IPS DF 19.7 (cell line): ENCODE data around the gene KRTAP5-9.
"Not testable (repeated sequence)": the region's sequence is repeated elsewhere in the genome, so short reads cannot be mapped to it uniquely, and the experiment has no call there.

Experiments used
- DNase-seq: peaks from one replicate; pipeline ENCODE4 v3.0.0-alpha.2; 2013; ENCODE audit warnings: low read depth, low spot score

Gene KRTAP5-9

DNA sequence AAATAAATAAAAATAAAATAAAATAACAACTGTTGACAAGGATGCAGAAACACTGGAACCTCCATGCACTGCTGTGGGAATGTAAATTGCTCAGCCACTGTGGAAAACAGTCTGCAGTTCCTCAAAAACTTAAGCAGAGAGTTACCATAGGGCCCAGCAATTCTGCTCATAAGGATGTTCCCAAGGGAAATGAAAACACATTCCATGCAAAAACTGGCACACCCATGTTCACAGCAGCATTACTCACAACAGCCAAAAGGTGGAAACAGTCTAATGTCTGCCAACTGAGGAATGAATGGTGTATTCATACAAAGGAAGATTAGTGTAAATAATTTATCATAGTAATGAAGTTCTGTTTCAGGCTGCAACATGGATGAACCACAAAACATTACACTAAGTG lies 13.9 kb downstream of the KRTAP5-9 start:
- no peak for DNase-seq

DNA sequence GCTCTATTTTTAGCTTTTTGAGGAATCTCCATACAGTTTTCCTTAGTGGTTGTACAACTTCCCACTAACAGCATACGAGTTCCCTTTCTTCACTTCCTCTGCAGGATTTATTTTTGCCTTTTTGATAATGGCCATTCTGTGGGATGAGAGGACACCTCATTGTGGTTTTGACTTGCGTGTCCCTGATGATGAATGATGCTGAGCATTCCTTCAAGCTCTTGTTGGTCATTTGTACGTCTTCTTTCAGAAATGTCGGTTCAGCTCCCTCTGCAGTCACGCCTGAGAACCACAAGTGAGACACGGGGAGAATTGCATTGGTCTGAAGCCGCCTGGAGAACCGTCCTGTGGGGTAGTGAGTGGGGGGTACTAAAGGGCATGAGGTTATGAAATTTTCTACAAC lies 15.2 kb downstream of the KRTAP5-9 start:
- DNase-seq = peak; percentile 38

DNA sequence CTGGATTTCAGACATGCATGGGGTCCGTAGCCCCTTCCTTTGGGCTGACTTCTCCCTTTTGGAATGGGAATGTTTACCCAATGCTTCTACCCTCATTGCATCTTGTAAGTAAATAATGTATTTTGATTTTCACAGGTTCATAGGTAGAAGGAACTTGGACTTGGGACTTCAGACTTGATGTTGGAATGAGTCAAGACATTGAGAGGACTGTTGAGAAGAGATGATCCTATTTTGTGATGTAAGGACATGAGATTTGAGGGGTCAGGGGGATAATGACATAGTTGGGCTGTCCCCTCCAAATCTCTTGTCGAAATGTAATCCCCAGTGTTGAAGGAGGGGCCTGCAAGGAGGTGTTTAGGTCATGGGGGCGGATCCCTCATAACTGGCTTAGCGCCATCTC lies 16.2 kb downstream of the KRTAP5-9 start:
- no peak for DNase-seq

DNA sequence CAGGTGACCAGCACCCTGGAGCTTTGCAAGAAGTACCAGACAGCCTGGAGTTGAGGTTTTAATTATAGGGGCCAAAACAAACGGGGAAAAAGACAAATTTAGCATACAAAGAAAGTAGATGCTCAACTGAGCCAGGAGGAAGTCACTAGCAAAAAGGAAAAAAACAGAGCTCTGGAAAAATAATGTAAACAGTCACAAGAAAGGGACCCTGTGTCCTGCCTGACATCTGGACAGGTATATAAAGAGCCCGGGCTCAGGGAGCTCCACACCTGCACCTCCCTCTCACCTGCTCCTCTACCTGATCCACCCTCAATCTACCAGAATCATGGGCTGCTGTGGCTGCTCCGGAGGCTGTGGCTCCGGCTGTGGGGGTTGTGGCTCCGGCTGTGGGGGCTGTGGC lies 17.0 kb downstream of the KRTAP5-9 start, which contains the start of gene KRTAP5-10:
Gene KRTAP5-10, plus strand, starts transcription at position 301 of the 400 bp plus-strand sequence. Its CDS starts 25 bp downstream, at position 326.
- no peak for DNase-seq

DNA sequence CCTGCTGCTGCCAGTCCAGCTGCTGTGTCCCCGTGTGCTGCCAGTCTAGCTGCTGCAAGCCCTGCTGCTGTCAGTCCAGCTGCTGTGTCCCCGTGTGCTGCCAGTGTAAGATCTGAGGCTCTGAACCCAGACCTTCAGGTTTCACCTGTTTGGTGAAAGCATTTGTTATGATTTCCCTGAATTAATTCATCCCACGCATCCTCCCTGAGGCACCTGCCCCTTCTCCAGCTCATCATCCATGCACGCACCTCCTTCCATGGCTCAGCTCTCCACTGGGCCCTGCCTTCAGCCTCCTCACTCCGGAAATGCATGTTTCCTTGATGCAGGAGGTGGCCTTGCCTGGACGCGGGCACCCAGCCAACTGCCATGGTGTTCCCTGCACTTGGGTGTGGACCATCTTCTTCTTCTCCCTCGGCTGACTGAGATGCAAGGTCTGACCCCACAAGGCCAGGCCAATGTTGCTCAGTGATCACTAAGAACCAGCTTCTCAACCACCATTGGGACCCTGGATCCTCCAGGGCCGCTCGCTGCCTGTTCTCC lies 17.9 kb downstream of the KRTAP5-9 start:
- DNase-seq = no peak

DNA sequence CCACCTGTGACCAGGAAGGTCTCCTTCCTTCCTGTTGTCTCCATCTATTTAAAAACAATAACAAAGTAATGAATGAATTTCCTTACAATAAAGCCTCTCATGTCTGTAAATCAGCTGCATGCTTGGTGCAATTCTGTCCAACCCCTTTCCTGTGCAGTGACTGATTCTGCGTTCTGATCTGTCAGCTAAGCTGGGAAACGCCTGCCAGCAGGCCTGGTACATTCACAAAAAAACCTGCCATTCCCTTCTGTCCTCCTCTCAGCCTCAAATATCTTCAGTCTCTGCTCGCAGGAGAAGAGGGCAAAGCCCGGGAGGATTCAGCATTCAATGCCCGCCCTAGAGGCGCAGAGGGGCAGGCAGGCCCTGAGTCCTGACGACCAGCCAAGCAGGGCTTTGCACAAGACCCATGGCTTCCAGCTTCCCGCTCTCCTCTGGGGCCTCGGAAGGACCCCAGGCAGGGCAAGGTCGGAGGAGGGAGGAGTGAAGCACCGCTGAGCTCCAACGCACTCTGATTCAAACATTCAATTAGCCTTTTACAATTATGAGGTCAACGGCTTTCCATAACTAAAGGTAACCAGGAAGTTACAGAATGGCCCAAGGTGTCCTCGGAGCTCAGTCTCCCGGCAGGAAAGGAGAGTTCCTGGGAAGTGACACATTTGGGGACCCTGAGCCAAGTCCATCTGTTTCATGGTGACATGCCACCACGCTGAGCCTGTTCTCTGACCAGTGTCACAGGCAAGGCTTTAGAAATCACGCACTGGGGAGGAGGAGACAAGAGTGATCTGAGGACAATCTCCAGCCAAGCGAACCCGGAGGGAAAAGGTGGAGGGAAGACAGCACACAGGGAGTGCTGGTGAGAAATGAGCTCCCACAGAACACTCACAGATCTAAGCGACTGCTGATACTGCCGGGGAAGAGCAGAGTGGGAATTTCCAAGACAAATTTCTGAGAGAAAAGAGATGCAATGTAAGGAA lies 18.7 kb downstream of the KRTAP5-9 start:
- not testable (repeated sequence) for DNase-seq

DNA sequence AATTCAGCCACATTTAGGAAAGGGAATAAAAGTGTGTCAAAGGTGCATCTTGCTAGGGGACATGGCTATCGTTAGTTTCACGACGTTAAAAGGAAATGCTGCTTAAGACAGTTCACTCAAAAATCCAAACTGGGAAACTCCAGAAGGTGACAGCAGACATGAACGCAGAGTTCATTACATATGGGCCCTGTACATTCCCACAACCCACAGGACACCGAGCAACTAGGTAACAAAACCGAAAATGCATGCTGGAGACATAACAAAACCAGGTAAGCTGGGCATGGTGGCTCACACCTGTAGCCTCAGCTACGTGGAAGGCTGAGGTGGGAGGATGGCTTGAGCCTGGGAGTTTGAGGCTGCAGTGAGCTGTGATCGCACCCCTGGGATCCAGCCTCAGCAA lies 19.4 kb downstream of the KRTAP5-9 start:
- DNase-seq = not testable (repeated sequence)

DNA sequence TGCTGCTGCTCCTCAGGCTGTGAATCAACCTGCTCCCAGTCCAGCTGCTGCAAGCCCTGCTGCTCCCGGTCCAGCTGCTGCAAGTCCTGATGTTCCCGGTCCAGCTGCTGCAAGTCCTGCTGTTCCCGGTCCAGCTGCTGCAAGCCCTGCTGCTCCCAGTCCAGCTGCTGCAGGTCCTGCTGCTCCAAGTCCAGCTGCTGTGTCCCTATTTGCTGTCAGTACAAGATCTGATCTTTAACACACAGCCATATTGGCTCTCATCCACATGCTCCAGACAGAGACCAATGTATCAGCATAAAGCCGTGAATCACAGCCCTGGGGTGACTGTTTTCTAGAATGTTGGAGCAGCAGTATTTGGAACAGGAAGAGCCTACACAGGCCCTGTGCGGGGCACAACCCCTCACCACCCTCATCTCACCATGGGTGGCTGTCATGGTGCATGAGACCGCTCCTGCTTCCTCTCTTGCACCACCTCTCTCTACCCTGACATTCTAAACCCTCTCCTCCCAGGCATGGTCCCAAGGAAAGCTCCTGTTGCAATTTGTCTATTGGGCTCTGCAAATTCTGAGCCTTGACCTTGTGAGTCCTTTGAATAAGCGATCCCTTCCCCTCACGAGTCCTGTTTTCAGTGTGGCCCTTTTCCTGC lies 20.6 kb downstream of the KRTAP5-9 start:
- DNase-seq = no peak

DNA sequence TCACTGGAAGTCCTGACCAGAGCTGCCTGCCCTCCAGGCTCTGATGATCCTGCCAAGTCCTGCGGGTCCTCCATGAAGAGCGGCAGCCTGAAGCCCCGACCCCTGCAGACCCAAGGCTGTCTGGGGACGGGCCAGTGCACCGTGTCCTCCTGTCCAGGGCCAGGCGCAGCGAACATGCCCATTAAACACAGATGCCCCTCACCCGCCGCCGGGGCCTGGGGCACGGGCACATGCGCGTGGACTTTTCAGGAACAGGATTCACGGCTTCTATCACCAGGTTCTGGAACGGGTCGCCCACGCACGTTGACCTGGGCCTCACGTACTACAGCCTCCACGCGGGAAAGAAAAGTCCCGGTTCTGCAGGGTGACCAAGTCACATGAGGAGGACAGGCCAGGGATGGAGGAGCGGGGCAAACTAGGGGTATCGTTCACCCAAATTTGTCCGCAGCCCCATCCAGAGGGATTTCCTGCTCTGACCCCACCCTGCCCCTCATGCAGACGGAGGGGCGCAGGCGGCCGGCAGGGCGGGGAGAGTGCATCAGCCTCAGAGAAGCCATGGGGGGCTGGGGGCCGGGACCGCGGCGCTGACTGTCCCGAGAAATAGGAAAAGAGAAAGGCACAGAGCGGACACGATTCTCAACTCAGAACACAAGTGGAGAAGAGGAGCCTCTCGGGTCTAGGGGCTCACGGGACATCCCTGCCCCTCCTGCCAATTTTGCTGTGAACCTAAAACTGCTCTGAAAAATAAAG lies 23.1 kb downstream of the KRTAP5-9 start:
- DNase-seq = not testable (repeated sequence)

DNA sequence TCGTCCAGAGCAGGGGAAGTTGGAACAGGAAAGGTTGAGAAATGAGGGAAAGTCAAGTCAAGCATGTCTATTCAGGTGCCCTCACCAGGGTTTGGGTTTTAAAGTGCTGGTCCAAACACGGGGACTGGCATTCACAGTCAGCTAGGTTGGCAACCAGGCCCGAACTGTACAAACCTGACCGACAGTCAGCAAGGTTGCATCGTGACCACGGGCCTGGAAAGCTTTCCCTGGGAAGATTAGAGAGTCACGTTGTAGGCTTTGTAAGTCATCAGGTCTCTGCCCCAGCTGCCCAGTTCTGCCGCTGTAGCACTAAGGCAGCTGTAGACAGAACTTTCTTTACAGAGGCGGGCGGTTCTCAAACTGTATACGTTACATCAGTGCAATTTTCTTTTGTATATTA lies 24.6 kb downstream of the KRTAP5-9 start:
- DNase-seq = no peak

DNA sequence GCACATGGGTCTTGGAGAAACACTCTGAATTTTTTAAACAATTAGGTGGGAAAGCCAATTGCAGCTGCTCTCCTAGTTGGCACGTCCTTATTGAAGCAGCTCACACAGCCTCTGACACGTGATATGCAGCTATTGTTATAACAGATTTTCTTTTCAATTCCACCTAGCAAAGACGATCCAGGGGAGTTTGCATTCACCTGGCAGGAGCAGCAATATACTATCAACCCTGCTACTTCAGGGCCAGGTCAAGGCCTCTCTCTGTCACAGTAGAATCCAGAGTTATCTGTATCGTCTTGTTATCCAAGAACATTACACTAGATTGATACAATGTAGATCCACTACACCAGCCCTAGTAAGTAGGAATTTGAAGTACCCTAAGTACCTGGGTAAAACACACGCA lies 26.2 kb downstream of the KRTAP5-9 start:
- no peak for DNase-seq

DNA sequence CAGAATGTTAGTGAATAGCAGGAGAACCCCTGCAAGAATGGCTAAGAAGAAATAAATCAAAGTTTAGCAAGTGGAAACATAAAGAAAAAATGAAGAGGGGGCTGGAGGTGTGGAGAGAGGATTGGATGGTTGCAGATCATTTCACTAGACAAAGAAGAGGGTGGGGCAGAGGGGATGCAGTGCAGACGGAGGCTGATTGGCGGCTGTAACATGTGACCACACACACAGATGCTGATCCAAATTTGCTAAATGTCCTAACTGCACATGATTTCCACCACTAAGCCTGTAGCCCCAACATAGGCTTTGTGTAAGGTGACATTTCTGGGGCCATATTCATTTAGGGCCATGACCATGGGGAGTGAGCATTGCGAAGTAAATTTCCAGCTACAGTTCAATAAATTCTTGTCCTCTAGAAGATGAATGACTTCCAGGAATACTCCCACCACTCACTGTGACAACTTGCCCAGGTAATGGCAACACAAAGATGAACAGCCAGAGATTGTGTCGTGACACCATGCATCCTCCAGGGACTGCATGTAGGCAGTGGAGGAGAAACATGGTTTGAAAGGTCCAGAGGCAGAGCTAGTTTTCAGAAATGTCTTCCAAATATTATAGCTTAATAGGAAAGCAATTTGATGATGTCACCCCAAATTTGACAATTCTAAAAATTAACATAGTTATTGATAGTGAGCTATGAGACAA lies 27.7 kb downstream of the KRTAP5-9 start:
- no peak for DNase-seq

DNA sequence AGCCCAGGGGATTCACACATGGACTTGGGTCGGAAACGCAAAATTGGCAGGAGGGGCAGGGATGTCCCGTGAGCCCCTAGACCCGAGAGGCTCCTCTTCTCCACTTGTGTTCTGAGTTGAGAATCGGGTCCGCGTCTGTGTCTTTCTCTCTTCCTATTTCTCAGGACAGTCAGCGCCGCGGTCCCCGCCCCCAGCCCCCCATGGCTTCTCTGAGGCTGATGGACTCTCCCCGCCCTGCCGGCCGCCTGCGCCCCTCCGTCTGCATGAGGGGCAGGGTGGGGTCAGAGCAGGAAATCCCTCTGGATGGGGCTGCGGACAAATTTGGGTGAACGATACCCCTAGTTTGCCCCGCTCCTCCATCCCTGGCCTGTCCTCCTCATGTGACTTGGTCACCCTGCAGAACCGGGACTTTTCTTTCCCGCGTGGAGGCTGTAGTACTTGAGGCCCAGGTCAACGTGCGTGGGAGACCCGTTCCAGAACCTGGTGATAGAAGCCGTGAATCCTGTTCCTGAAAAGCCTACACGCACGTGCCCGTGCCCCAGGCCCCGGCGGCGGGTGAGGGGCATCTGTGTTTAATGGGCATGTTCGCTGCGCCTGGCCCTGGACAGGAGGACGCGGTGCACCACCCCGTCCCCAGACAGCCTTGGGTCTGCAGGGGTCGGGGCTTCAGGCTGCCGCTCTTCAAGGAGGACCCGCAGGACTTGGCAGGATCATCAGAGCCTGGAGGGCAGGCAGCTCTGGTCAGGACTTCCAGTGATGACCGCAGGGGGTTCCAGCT lies 28.7 kb downstream of the KRTAP5-9 start:
- DNase-seq = not testable (repeated sequence)

DNA sequence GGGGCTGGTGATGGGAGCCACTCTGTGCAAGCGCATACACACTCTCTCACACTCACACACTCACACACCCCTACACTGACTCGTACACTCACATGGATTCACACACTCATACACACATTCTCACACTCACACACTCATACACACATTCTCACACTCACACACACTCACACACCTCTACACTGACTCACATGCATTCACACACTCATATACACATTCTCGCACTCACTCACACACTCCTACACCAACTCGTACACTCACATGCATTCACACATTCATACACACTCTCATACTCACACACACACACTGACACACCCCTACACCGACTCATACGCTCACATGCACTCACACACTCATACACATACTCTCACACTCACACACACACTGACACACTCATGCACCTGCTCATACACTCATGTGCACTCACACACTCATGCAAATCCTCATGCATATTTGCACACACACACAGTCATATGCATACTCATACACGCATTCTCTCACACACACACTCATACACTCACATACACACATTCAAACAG lies 29.3 kb downstream of the KRTAP5-9 start:
- DNase-seq = no peak

DNA sequence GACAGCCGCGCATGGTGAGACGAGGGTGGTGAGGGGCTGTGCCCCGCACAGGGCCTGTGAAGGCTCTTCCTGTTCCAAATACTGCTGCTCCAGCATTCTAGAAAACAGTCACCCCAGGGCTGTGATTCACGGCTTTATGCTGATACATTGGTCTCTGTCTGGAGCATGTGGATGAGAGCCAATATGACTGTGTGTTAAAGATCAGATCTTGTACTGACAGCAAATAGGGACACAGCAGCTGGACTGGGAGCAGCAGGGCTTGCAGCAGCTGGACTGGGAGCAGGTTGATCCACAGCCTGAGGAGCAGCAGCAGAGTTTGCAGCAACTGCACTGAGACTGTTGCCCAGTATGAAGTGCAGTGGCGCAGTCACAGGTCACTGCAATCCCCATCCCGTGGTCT lies 31.3 kb downstream of the KRTAP5-9 start:
- DNase-seq = not testable (repeated sequence)

DNA sequence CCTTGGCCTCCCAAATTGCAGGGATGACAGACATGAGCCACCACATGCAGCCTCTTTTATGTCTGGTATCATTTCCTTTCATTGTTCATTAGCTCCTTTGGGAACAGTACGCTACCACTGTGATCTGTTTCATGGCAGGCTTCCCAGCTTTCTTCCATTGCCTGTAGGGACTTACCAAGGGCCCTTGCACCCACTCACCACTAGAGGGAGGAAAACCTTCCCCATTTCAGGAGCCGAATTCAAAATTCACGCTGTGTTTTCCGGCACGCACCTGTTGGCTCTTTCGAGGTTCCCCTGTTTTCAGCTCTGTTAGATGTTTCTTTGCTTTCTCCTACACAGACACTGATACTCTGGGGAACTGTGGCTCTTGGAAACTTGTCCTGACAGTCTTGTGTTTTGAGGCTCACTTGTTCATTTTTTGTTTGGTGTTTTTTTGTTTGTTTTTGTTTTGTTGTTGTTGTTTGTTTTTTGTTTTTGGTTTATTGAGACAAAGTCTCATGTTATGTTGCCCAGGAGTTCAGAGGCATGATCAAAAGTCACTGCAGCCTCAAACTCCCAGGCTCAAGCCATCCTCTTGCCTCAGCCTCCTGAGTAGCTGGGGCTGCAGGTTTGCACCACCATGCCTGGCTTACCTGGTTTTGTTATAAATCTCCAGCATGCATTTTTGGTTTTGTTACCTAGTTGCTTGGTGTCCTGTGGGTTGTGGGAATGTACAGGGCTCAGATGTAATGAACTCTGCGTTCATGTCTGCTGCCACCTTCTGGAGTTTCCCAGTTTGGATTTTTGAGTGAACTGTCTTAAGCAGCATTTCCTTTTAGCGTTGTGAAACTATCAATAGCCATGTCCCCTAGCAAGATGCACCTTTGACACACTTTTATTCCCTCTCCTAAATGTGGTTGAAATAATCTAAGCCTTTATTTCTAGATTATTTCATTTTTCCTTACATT lies 32.1 kb downstream of the KRTAP5-9 start:
- DNase-seq = peak; percentile 9

DNA sequence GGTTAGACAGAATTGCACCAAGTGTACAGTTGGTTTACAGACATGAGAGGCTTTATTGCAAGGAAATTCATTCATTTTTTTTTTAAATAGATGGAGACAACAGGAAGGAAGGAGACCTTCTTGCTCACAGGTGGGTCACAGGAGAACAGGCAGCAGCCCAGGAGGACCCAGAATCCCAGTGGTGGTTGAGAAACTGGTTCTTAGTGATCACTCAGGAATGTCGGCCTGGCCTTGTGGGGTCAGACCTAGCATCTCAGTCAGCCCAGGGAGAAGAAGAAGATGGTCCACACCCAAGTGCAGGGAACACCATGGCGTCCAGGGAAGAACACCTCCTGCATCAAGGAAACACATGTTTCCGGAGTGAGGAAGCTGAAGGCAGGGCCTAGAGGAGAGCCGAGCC lies 33.6 kb downstream of the KRTAP5-9 start:
- no peak for DNase-seq

DNA sequence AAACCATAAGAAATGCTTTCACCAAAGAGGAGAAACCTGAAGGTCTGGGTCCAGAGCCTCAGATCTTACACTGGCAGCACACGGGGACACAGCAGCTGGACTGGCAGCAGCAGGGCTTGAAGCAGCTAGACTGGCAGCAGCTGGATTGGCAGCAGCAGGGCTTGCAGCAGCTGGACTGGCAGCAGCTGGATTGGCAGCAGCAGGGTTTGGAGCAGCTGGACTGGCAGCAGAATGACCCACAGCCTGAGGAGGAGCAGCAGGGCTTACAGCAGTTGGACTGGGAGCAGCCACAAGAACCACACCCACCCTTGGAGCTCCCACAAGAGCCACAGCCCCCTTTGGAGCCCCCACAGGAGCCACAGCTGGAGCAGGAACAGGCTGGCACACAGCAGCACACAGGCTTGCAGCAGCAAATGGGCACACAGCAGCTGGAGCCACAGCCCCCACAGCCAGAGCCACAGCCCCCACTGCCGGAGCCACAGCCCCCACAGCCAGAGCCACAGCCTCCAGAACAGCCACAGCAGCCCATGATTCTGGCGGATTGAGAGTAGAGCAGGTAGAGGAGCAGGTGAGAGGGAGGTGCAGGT lies 34.2 kb downstream of the KRTAP5-9 start, which contains the start of gene KRTAP5-11:
Gene KRTAP5-11, minus strand, starts transcription at position 567 of the 587 bp plus-strand sequence. Its CDS starts 38 bp downstream, at position 529.
- no peak for DNase-seq
